Liver (tissue), 3 donors: ENCODE measurements around the gene ZCCHC17.

Experiments
- ATF3 ChIP-seq: IDR thresholded peaks from 2 replicates; pipeline ENCODE4 v1.6.1; 2016; ENCODE audit warnings: antibody characterized with exemption
- CTCF ChIP-seq: fragments of 150-350 bp; IDR thresholded peaks from 2 replicates; pipeline ENCODE4 v1.5.1; 2017; ENCODE audit warnings: improper control_type of control experiment, low read depth, low read length; ENCODE audit not compliant: missing input control
- JUND ChIP-seq, 2 donors: IDR thresholded peaks; 2 replicates each; pipeline ENCODE4 v1.6.1; 2016; ENCODE audit warnings: antibody characterized with exemption in 2 of 2
- MAX ChIP-seq: IDR thresholded peaks from 2 replicates; pipeline ENCODE4 v1.6.1; 2016; ENCODE audit warnings: antibody characterized with exemption
- RAD21 ChIP-seq, 2 donors: IDR thresholded peaks; 2 replicates each; pipeline ENCODE4 v1.6.1; 2016; ENCODE audit warnings: antibody characterized with exemption in 2 of 2, mild to moderate bottlenecking in 2 of 2
- REST ChIP-seq: IDR thresholded peaks from 2 replicates; pipeline ENCODE4 v1.6.1; 2016; ENCODE audit warnings: antibody characterized with exemption, mild to moderate bottlenecking
- TAF1 ChIP-seq: conservative IDR thresholded peaks from 2 replicates; pipeline ENCODE4 v1.6.1; 2016; ENCODE audit warnings: antibody characterized with exemption, mild to moderate bottlenecking
- YY1 ChIP-seq: IDR thresholded peaks from 2 replicates; pipeline ENCODE4 v1.6.1; 2016; ENCODE audit warnings: antibody characterized with exemption, mild to moderate bottlenecking
- ZBTB33 ChIP-seq: IDR thresholded peaks from 2 replicates; pipeline ENCODE4 v1.6.1; 2016; ENCODE audit warnings: antibody characterized with exemption
- donor health status: healthy.
- donor health status: healthy.

- TF ChIP-seq CTCF (no peak), MAX (no peak), ATF3 (no peak), YY1 (no peak), JUND (IDR thresholded peaks at IDR 0.05) (no peak), ZBTB33 (no peak), RAD21 (IDR thresholded peaks at IDR 0.05) (no peak), TAF1 (no peak), REST (no peak)
These were observed 50.0 kb downstream of the ZCCHC17 start for GRCh38 chr1:31346785-31347184.
